ENCODE results near the gene EXOSC1.
A peak's percentile ranks its signal among the peaks of the same experiment; 100 is the strongest.
"Not testable (repeated sequence)": the region's sequence is repeated elsewhere in the genome, so short reads cannot be mapped to it uniquely, and the experiment has no call there.

The EXOSC1 gene

DNA sequence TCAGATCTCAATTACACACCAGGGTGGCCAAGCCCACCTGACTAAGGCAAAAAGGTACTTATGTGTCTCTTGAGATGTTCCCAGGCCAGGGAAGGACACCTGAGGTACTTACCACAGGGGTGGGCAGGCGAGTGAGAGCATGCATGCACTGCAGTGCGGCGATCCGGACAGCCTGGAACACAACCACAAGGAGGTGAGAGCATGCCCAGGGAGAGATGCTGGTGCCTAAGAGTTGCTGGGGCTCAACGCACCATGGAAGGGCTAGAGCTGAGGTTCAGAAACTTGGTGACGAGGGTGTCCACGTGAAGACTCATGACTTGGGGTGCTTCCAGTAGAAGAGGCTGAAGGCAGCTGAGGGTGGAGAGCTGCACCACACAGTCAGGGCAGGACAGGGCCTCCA, 13.3 kb upstream of the EXOSC1 start:
- no peak for DNase-seq (ENCODE audit: low read depth in 2 of 2)

DNA sequence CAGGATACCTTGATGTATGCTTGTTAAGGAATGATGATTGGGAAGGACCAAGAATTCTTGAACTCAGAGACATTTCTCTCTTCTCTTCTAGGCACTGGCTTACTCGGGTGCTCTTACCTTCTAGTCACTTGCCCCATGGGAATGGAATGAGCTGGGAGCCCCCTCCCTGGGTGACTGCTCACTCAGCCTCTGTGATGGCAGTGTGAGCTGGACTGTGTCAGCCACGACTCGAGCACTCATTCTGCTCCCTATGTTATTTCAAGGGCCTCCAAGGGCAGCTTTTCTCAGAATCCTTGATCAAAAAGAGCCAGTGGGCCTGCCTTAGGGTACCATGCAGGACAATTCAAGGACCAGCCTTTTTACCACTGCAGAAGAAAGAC, 10.9 kb upstream of the EXOSC1 start:
- DNase-seq (ENCODE audit: low read depth in 2 of 2): no peak

DNA sequence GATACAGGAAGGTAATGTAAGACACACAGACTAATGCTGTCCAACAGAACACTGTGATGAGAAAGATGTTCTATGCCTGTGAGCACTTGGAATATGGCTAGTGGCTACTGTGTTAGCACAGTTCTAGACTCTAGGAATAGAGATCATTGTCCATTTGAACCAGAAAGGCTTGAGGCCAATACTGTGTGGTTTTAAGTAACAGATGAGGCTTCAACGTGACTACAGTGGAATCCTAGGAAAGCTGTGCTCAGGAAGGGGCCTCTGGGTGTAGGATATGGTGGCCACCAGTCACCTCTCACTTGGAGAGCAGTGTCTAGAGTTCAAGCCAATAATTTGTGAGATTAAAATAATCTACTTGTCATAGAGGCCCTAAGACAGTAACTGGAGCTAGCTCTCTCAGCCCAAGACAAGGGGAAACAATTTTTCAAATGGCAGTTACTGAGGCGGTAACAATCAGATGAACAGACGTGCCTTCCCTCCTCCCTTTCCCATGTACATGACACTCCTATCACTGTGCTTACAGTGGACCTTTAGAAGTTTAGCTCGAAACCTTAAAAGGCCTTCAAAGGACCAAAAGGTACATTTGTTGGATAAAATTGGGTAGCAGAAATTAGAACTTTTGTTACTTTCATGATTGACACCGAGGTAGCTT, 10.4 kb upstream of the EXOSC1 start:
- DNase-seq (ENCODE audit: low read depth in 2 of 2): no peak

DNA sequence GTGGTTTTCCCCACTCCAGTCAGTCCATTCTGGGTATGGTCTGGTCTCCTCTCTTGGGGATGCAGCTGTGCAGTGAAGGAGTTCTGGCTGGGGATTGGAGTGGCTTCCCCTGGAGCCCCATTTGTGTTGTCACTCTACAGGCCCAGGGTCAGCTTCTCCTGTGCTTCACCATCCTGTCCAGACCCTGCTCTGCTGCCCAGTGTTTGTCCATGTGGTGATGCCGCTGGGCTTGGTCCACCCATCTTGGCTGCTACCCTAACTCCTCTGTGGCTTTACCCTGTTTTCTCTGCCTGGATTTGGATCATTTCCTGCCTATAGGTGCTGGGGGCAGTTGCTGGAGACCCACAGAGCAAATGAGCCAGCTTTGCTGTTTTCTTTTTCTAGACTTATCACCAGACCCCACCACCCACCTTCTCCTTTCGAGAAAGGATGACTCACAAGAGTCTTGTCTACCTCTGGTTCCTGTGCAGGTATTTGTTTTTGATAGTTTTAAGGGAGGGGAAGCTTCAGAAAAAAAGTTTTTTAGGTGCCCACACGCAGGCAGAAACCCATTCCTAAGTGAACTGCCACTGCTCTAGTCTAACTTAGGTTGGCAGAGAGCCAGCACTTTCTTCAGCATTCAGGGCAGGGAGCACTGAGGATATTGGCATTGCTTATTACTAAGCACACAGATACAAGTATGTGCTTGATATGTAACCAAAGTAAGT, 8.7 kb upstream of the EXOSC1 start:
- no peak for DNase-seq (ENCODE audit: low read depth in 2 of 2)

DNA sequence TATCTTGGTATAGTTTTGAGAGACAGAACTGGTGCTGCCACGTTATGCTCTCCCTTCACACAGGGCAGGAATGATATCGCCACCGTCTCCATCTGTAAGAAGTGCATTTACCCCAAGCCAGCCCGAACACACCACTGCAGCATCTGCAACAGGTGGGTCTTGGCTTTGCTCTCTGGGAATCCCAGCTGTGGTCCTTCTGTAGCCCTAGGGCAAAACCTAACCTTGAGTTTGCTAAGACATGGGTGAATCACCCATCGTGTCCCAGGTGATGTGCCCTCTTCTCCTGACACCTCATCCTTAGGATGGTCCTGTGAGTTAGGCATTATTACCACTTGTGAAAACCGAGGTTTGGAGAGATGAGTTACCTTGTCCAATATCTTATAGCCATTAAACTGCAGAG, 6.5 kb upstream of the EXOSC1 start:
- no peak for DNase-seq (ENCODE audit: low read depth in 2 of 2)

DNA sequence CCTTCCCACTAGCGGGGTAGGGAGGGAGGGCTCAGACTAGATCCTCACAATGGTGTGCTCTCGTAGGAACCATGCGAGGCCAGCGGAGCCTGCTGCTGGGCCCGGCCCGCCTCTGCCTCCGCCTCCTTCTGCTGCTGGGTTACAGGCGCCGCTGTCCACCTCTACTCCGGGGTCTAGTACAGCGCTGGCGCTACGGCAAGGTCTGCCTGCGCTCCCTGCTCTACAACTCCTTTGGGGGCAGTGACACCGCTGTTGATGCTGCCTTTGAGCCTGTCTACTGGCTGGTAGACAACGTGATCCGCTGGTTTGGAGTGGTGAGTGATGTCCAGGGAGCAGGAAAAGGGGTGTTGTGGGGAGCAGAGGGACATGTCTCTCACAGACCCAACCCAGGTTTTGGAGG, 5.8 kb upstream of the EXOSC1 start:
- DNase-seq (ENCODE audit: low read depth in 2 of 2): no peak

DNA sequence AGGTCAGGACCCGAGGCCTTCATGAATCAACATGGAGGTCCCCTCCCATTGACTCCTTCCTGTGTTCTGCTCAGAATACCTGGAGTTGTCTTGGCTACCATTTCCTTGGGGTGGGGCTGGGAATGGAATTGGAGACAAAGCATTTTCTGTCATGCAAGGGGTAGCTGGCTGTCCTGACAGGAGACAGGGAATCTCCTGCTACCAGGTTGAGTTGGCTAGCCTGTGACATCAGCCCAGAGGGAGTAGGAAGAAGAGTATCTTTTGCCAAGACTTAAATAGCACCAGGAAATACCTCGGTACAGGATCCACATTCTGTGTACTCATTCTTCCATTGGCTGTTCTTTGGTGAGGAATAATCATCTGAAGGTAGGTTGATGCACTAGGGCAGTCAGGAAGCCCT, 5.0 kb upstream of the EXOSC1 start:
- no peak for DNase-seq (ENCODE audit: low read depth in 2 of 2)

DNA sequence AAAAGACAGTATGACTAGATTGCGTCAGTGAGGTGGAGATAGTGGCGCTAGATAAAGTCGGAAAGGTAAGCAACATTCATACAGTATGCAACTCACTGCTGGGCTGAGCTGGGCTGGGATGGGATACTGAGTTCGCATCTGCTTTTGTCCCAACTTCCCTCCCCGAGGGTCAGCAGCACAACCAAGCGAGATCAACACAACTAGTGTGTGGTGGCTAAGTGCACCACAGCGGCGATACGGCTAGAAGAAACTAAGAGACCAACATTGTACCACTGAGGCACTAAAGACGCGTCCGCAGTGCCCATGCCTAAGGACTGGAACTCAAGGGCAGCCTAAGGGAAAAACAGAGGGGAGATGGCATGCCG, 467 bp downstream of the EXOSC1 start:
- DNase-seq (ENCODE audit: low read depth in 2 of 2): no peak

DNA sequence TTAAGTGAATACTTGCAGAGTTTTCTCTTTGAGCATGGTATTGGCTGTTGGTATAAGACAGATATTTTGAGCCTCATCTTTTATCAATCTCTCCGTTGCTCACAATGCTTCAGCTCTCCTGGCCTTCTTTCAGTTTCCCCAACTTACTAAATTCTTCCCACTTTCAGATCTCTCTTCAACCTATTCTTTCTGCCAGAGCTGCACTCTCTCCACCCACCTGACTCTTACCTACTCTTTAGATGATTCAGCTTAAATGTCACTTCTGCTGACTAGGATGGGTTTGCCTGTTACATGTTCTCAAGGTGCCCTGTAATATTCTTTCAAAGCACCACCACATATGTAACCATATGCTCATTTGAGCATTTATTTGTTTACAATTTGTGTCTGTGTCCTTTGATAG, 1.6 kb downstream of the EXOSC1 start:
- no peak for DNase-seq (ENCODE audit: low read depth in 2 of 2)

DNA sequence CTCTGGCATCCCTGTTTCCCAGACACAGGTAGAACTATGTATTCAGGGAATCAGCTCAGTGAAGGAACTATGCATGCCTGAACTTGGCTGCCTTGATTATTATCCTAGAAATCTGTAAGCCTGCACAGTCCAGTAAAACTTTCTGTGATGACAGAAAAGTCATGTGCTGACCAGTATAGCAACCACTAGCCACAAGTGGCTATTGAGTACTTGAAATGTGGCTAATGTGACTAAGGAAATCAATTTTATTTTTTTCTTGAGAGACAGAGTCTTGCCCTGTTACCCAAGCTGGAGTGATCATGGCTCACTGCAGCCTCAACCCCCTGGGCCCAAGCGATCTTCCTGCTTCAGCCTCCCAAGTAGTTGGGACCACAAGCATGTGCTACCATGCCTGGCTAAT, 3.5 kb downstream of the EXOSC1 start:
- no peak for DNase-seq (ENCODE audit: low read depth in 2 of 2)

DNA sequence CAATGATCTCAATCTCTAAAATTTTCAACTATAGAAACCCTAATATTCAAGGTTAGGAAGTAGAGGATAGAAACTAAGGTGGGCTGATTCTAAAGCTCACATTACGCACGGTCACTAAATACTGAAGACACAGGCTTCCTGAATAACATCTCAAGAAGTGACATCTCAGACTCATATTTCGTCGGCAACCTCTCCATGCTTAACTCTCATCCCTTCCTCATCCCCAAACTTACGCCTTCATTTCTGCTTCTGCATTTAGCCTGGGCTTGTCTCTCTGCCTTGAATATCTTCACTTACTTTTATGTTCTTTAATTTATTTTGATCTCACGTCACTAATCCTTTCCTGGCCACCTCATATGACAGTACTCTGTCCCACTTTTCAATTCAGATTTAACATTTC, 10.6 kb downstream of the EXOSC1 start:
- no peak for DNase-seq (ENCODE audit: low read depth in 2 of 2)

DNA sequence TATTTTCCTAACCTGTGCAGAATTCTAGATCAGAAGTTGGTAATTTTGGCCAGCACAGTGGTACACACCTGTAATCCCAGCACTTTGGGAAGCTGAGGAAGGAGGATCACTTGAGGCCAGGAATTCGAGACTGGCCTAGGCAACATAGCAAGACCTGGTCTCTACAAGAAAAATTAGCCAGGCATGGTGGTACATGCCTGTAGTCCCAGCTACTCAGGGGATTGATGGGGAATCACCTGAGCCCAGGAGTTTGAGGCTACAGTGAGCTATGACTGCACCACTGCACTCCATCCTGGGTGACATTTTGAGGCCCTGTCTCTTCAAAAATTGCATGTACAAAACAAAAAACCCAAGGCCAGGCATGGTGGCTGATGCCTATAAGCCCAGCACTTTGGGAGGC, 11.2 kb downstream of the EXOSC1 start:
- DNase-seq (ENCODE audit: low read depth in 2 of 2): no peak

DNA sequence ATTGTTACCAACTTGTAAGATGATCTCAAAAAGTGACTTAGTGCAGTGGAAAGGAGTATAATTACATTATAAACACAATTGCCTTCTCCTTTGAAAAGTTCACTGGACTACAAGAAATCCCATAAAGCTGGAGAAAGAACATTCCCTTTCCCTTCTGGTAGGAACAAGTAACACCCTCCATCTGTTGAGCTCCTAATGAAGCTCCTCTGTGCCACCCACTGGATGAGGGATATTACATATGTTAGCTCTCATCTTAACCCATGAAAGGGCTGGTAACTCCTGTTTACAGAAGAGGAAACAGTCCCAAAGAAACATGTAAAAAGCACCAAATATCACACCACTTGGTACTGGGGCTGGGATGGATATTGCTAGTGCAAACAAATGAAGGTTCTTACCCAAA, 11.8 kb downstream of the EXOSC1 start:
- DNase-seq (ENCODE audit: low read depth in 2 of 2): no peak

DNA sequence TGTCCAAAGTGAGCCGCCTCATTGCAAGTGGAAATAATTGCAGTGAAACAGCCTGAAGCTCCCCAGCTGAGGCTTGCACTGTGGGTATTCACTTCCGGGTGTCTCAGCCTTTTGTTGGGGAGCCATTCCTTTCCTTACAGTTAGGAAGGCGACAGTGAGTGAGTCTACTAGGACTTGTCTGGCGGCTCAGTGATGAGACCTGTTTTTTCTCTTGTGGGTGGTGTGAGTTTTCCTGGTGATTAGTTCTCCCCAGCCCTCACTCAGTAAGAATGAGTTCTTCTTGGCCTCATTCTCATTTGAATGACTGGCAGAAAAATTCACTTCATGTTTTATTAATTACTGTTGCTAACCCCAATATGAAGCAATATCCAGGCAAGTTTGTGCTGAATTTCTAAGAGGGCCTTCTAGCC, 17.2 kb downstream of the EXOSC1 start:
- no peak for DNase-seq (ENCODE audit: low read depth in 2 of 2)

DNA sequence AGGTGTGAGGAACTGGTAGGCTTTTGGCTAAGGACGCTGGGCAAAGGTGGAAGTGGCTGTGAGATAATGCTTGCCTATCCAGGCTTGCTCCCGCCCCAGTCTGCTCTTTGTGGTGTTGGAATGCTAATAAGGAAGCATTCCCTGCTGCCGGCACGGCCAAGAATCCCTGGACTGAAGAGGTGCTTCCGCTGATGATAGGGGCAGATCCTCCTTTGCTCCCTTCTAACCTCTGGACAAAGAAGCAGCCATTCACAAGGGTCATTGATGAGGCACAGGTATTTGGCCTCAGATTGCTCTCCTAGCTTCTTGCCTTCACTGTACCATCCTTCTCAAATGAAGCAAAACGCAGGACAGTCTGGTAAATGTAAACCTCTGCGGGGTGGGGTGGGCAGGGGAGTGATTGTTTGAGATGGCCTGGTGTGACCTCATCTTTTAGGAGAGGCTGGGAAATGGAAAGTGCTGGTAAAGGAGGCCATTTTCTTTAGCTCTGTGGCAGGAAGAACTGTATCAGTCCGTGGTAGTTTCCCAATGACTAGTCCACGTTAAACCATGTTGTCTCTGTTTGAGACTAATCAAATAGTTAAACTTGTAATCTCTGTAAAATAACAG, 18.1 kb downstream of the EXOSC1 start:
- no peak for DNase-seq (ENCODE audit: low read depth in 2 of 2)

DNA sequence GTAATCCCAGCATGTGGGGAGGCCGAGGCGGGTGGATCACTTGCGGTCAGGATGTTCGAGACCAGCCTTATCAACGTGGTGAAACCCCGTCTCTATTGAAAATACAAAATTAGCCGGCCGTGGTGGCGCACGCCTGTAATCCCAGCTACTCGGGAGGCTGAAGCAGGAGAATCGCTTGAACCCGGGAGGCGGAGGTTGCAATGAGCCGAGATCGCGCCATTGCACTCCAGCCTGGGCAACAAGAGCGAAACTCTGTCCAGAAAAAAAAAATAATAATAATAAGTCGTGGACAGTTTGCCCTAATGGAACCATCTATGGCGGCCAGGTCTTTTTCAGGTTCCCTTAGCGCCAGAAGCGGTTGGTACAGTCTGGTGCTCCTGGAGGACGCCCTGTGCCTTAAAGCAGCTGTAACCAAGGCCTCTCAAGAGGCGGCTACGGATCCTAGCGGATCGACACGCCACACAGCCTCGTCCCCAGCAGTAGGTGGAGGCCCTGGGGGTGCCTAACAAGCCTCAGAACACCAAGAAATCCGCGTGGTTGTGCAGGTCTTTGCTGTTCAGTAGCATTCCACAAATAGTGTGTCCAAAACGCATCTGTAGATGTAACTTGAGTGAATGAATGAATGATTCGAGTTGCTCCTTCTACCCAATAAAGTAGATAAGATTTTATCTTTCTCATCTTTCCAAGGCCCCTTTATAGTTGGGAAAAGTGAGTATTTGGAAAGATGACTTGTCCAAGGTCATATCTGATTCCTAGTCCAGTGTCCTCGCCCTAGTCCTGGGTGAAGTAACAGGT, 18.8 kb downstream of the EXOSC1 start:
- DNase-seq (ENCODE audit: low read depth in 2 of 2): no peak

DNA sequence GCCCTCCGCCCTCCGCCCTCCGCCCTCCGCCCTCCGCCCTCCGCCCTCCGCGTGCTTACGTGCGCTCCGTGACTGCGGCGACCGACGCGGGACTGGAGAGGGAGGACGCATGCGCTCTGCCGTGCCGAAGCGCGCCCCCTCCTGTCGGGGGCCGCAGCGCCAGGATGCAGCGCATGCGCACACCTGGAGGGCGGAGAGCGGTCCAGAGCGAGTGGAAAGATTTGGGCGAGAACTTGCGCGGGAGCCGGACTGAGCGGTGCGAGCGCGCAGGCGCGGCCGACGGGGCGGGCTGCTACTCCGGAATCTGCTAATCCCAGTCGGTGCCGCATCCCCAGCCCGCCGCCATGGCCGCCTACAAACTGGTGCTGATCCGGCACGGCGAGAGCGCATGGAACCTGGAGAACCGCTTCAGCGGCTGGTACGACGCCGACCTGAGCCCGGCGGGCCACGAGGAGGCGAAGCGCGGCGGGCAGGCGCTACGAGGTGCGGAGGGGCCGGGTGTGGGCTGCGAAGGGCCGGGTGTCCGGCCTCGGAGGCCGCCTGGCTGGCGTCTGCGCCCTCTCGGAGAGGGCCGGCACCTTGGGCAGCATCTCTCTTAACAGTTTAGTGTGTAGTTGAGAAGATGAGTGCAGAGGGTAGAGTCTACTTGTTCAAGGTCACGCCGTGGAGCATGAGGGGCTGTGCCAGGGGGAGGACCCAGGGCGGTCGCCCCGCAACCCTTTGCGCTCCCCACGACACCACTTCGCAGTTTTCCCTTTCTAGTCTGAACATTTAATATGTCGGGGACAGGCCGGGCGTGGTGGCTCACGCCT, 19.6 kb downstream of the EXOSC1 start, which contains the start of gene PGAM1:
Gene PGAM1, plus strand, starts transcription at position 228 of the 812 bp plus-strand sequence. Its CDS starts 117 bp downstream, at position 345.
- peak; percentile 88 to 93 for DNase-seq (ENCODE audit: low read depth in 2 of 2)

DNA sequence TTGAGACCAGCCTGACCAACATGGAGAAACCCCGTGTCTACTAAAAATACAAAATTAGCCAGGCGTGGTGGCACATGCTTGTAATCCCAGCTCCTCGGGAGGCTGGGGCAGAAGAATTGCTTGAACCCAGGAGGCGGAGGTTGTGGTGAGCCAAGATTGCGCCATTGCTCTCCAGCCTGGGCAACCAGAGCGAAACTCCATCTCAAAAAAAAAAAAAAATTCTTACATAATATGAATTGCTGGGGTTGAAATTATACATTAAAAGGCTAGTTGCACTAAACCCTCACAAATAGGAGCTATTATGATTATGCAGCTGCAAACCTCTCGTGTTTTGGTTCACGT, 22.1 kb downstream of the EXOSC1 start:
- not testable (repeated sequence) for DNase-seq (ENCODE audit: low read depth in 2 of 2)

DNA sequence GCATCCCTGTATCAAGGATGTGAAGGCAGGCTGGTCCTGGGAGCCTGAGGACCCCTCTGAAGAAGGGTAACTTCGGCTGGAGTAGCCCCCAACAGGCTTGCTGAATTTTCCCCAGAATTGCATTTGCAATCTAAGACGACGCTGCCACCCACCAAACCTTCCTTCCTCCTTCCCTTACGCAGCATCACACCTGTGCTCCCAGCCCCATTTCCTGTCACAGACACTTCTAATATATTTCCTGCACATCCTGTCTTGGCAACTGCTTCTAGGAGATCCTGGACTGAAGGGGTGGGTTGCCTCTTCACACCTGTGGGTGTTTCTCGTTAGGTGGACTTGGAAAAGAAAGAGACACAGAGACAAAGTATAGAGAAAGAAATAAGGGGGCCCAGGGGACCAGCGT, 29.2 kb downstream of the EXOSC1 start:
- DNase-seq (ENCODE audit: low read depth in 2 of 2): no peak

DNA sequence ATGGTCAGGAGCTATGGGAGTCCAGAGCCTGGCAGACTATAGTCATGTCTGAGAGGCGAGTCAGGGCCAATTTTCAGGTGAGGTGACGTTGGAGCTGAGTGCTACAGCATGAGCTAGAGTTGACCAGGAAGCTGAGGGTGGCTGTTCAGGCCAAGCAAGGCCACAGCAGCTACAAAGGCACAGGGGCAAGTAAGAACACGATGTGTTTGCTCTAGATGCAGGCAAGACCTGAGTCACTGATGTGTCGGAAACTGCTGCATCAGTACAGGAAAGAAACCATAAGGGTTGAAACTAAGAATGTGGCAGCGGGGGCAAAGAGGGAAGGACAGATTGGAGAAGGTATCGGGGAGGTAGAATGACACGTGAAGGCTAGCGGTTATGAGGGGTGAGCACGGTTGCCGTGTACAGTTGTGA, 32.9 kb downstream of the EXOSC1 start:
- peak in 1 of 2 experiments; percentile 68 for DNase-seq (ENCODE audit: low read depth in 2 of 2)

DNA sequence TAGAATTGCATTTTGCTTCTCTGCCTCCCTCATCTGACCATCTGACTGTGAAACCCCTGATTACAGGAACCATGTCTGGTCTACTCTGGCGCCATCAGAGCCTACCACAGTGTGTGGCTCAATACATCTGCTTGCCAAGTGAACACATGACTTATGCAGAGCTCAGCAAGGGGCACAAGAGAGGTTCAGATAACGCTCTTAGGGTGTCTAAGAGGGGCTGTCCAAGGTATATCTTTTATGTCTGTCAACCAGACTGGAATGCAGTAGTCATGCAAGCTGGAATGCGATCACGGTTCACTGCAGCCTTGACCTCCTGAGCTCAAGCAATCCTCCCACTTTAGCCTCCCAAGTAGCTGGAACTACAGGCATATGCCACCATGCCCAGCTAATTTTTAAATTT, 34.4 kb downstream of the EXOSC1 start:
- DNase-seq (ENCODE audit: low read depth in 2 of 2): no peak

DNA sequence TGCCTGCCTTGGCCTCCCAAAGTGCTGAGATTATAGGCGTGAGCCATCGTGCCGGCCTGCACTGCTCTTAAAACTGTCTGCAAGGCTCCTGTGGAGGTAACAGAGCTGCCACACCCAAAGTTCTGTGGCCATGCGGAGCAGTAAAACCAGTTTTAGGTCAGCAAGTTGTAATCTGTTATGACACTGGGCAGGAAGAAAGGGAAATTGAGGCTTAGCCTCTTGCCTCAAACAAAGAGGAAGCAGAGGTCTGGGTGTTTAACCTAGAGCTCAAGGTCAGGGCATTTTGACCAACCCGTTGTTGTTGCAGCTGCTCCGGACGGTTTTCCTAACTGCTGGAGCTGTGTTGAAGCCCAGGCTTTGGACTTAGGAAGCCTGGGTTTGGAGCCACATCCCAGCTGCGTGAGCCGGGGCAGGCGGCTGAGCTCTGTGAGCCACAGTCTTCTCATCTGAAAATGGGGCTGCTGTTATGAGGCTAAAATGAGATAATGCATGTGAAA, 37.3 kb downstream of the EXOSC1 start:
- DNase-seq (ENCODE audit: low read depth in 2 of 2): no peak
